MCF 10A (cell line): ENCODE measurements around the gene DGKE. TPM values are rescaled to one million over a fixed set of nuclear protein-coding genes. Genes with fewer than 3 reads are reported as not detected.

Source experiments
- BruUV-seq: library from RNA; stranded (reverse); fragments of 400-500 nt; replicated peaks from 2 replicates; lab custom pipeline; 2021; lab: Mats Ljungman, UMichigan
- CTCF ChIA-PET: fragments of 300-600 bp; sonication (Branson Sonifier 250); formaldehyde crosslinking; extraction: SDS; loops from one replicate; lab custom pipeline; 2021; ENCODE audit warnings: antibody characterized with exemption, inconsistent platforms; lab: Yijun Ruan, JAX
- POLR2A ChIA-PET: fragments of 300-600, 350-650 bp; sonication (Branson Sonifier 250); formaldehyde crosslinking; extraction: SDS; loops from one replicate; lab custom pipeline; 2020; ENCODE audit warnings: antibody characterized with exemption, inconsistent platforms; lab: Yijun Ruan, JAX
- DNase-seq: peaks from one replicate; pipeline ENCODE4 v3.0.0-alpha.2; 2018; ENCODE audit not compliant: unreplicated experiment
- H3K27ac Mint-ChIP-seq: one replicate; pipeline ENCODE4 v1.8.0; 2022; ENCODE audit warnings: mild to moderate bottlenecking, low read depth, mixed read lengths; ENCODE audit not compliant: unreplicated experiment
- H3K27me3 Mint-ChIP-seq: one replicate; pipeline ENCODE4 v1.8.0; 2022; ENCODE audit warnings: mixed read lengths; ENCODE audit not compliant: insufficient read depth, unreplicated experiment
- H3K36me3 Mint-ChIP-seq: one replicate; pipeline ENCODE4 v1.8.0; 2022; ENCODE audit warnings: mild to moderate bottlenecking, moderate library complexity, mixed read lengths; ENCODE audit not compliant: insufficient read depth, unreplicated experiment
- H3K4me1 Mint-ChIP-seq: one replicate; pipeline ENCODE4 v1.8.0; 2022; ENCODE audit warnings: mixed read lengths; ENCODE audit not compliant: insufficient read depth, unreplicated experiment
- H3K4me3 Mint-ChIP-seq: one replicate; pipeline ENCODE4 v1.8.0; 2022; ENCODE audit warnings: mild to moderate bottlenecking, moderate library complexity, mixed read lengths; ENCODE audit not compliant: unreplicated experiment
- H3K9me3 Mint-ChIP-seq: one replicate; pipeline ENCODE4 v1.8.0; 2022; ENCODE audit warnings: mixed read lengths; ENCODE audit not compliant: unreplicated experiment
- CTCF ChIP-seq: fragments of 200-600 bp; IDR thresholded peaks from one replicate; pipeline ENCODE4 v1.8.0; 2022; ENCODE audit warnings: antibody characterized with exemption, mild to moderate bottlenecking; ENCODE audit not compliant: unreplicated experiment
- intact Hi-C: fragments of 100-400 bp; cut with micrococcal nuclease; formaldehyde crosslinking; loops from 2 replicates; pipeline ENCODE4 v1.14.1; 2022
- total RNA-seq: library from RNA; stranded (reverse); gene quantifications from 2 replicates; pipeline ENCODE4 v1.2.3, GENCODE V29; 2022

Gene DGKE
- total RNA-seq, 1 experiment from 2014 or later: 16.5 TPM

GRCh38 chr17:56817066-56817465, 16.9 kb upstream of the DGKE start:
- POLR2A ChIA-PET: interaction anchor here (1.0 to 5.3 kb wide), 4 partner anchors 10 to 30 kb away, joined by 3 to 59 read pairs (median 4); partner anchors contain the start of genes C17orf67 and DGKE
- H3K27ac Mint-ChIP-seq: no peak overlapping the region
- no peaks in the 10 kb centered on the region for H3K9me3 Mint-ChIP-seq
- no peaks in the 10 kb centered on the region for H3K36me3 Mint-ChIP-seq
- H3K4me1 Mint-ChIP-seq: no peaks in the 10 kb centered on the region
- BruUV-seq: no TSS peak
- intact Hi-C loops: no loop called here
- no peak for TF ChIP-seq CTCF
- CTCF ChIA-PET: interaction anchor here (0.5 to 1.1 kb wide), 2 partner anchors 15 to 1399 kb away, joined by 4 read pairs; no protein-coding TSS in a partner anchor
- no peak for DNase-seq
- H3K4me3 Mint-ChIP-seq: no peak overlapping the region
- no peaks in the 10 kb centered on the region for H3K27me3 Mint-ChIP-seq

GRCh38 chr17:56819030-56819429, 14.9 kb upstream of the DGKE start:
- Mint-ChIP-seq H3K27ac (peak overlapping the region; percentile 9), H3K4me3 (no peak overlapping the region), H3K4me1 (no peaks in the 10 kb centered on the region), H3K9me3 (no peaks in the 10 kb centered on the region), H3K36me3 (no peaks in the 10 kb centered on the region), H3K27me3 (no peaks in the 10 kb centered on the region)
- ChIA-PET POLR2A (interaction anchor here (1.0 to 5.3 kb wide), 5 partner anchors 11 to 113 kb away, joined by 3 to 59 read pairs (median 9); partner anchors contain the start of genes C17orf67, DGKE and TRIM25), CTCF (interaction anchor here (0.6 to 3.1 kb wide), 28 partner anchors 9 to 156 kb away, joined by 3 to 21 read pairs (median 5); no protein-coding TSS in a partner anchor)
- no TSS peak for BruUV-seq
- intact Hi-C loops: loop anchor here (1.0 kb wide), 3 partner anchors 121 to 191 kb away; partner anchors contain the start of gene COIL
- TF ChIP-seq CTCF: no peak
- DNase-seq: no peak

- peak overlapping the region; percentile 9 for H3K27ac Mint-ChIP-seq
- H3K9me3 Mint-ChIP-seq: no peaks in the 10 kb centered on the region
- TF ChIP-seq CTCF: peak; percentile 74
- no peaks in the 10 kb centered on the region for H3K27me3 Mint-ChIP-seq
- CTCF ChIA-PET: interaction anchor here (0.5 to 3.1 kb wide), 44 partner anchors 8 to 672 kb away, joined by 3 to 21 read pairs (median 4); no protein-coding TSS in a partner anchor
- peaks cover 4% of the 10 kb centered on the region for H3K4me1 Mint-ChIP-seq
- intact Hi-C loops: loop anchor here (1.0 kb wide), 3 partner anchors 121 to 191 kb away; partner anchors contain the start of gene COIL
- POLR2A ChIA-PET: interaction anchor here (0.7 to 5.3 kb wide), 8 partner anchors 11 to 224 kb away, joined by 3 to 59 read pairs (median 6); partner anchors contain the start of genes C17orf67, DGKE and TRIM25
- DNase-seq: peak; percentile 87
- no peaks in the 10 kb centered on the region for H3K36me3 Mint-ChIP-seq
- no TSS peak for BruUV-seq
- no peak overlapping the region for H3K4me3 Mint-ChIP-seq
Measured at GRCh38 chr17:56819431-56820145, 14.4 kb upstream of the DGKE start.

- POLR2A ChIA-PET: interaction anchor here (0.7 to 5.3 kb wide), 7 partner anchors 12 to 225 kb away, joined by 3 to 59 read pairs (median 7); partner anchors contain the start of genes C17orf67, DGKE and TRIM25
Measured at GRCh38 chr17:56820207-56820606, 13.7 kb upstream of the DGKE start.

More at GRCh38 chr17:56820207-56820606, 13.7 kb upstream of the DGKE start:
- intact Hi-C loops: no loop called here
- CTCF ChIA-PET: interaction anchor here (0.5 to 3.1 kb wide), 36 partner anchors 8 to 672 kb away, joined by 3 to 21 read pairs (median 4); no protein-coding TSS in a partner anchor
- H3K4me3 Mint-ChIP-seq: no peak overlapping the region
- H3K9me3 Mint-ChIP-seq: no peaks in the 10 kb centered on the region
- H3K27ac Mint-ChIP-seq: no peak overlapping the region
- no peak for DNase-seq
- H3K36me3 Mint-ChIP-seq: no peaks in the 10 kb centered on the region
- no peak for TF ChIP-seq CTCF
- H3K27me3 Mint-ChIP-seq: no peaks in the 10 kb centered on the region
- H3K4me1 Mint-ChIP-seq: peaks cover 5% of the 10 kb centered on the region
- BruUV-seq: no TSS peak
